ENCODE measurements around the gene GSS. TPM values are rescaled to one million over a fixed set of nuclear protein-coding genes. Genes with fewer than 3 reads are reported as not detected.

Gene GSS
- total and polyA plus RNA-seq, 12 donors: 52.4 to 120 (median 79.6) TPM

MicroRNA genes within 50 kb of the gene (microRNA counts, 767-probe panel; counts per million panel counts)
- microRNA hsa-miR-499a-3p: 0 to 4,800 counts per million in 2 donors
- 0 counts per million in 2 donors for microRNA hsa-miR-499a-5p
- microRNA hsa-miR-499b-3p: 0 counts per million in 2 donors
- 0 counts per million in 2 donors for microRNA hsa-miR-499b-5p

Small RNA genes lying within 50 kb of the gene (microRNA-seq; reads per million reads assigned to microRNA genes)
- gene MIR499A (0 reads per million in 3 donors), gene MIR499B (0 reads per million in 3 donors)

Small RNA genes lying within 50 kb of the gene (small RNA-seq; reads per million reads assigned to genes)
- gene MIR499A: 0.08 to 0.12 reads per million in 2 donors

Other genes with a start within 250 kb of the GSS start
- 10 to 100 TPM; 12.2 to 25.4 (median 19.0) TPM for gene NCOA6, start 130.2 kb downstream of the GSS start, total RNA-seq
- 10 to 100 TPM; 31.8 to 58.2 (median 34.0) TPM for gene NCOA6, start 130.2 kb downstream of the GSS start, polyA plus RNA-seq
- gene GGT7, start 83.0 kb downstream of the GSS start, total RNA-seq: 10 to 100 TPM in 7 of 9 donors, 1 to 10 TPM in 2; 6.5 to 24.8 (median 15.1) TPM
- gene GGT7, start 83.0 kb downstream of the GSS start, polyA plus RNA-seq: 10 to 100 TPM in 2 of 3 donors, 1 to 10 TPM in 1; 5.3 to 27.8 (median 12.2) TPM
- 100 to 1,000 TPM in 7 of 9 donors, 10 to 100 TPM in 2; 81.4 to 353 (median 132) TPM for gene ACSS2, start 79.2 kb downstream of the GSS start, total RNA-seq
- gene ACSS2, start 79.2 kb downstream of the GSS start, polyA plus RNA-seq: 100 to 1,000 TPM; 148 to 386 (median 161) TPM
- 1 to 10 TPM in 2 of 9 donors, under 1 TPM in 6, not detected in 1; 0.07 to 7.7 (median 0.44) TPM for gene MYH7B, start 62 bp upstream of the GSS start, total RNA-seq
- 1 to 10 TPM in 2 of 3 donors, under 1 TPM in 1; 0.11 to 9.6 (median 9.6) TPM for gene MYH7B, start 62 bp upstream of the GSS start, polyA plus RNA-seq
- gene TRPC4AP, start 137.0 kb upstream of the GSS start, total RNA-seq: 10 to 100 TPM; 33.8 to 87.2 (median 80.5) TPM
- gene TRPC4AP, start 137.0 kb upstream of the GSS start, polyA plus RNA-seq: 10 to 100 TPM; 50.2 to 68.5 (median 56.2) TPM
- 10 to 100 TPM; 29.3 to 62.5 (median 38.1) TPM for gene EDEM2, start 191.5 kb upstream of the GSS start, total RNA-seq
- gene EDEM2, start 191.5 kb upstream of the GSS start, polyA plus RNA-seq: 10 to 100 TPM; 16.2 to 39.4 (median 25.0) TPM
- gene PROCR, start 216.3 kb upstream of the GSS start, total RNA-seq: 10 to 100 TPM in 8 of 9 donors, 1 to 10 TPM in 1; 5.7 to 87.0 (median 28.5) TPM
- gene PROCR, start 216.3 kb upstream of the GSS start, polyA plus RNA-seq: 10 to 100 TPM; 21.4 to 51.7 (median 29.8) TPM